ENCODE measurements around the gene SLC7A8. TPM values are rescaled to one million over a fixed set of nuclear protein-coding genes. Genes with fewer than 3 reads are reported as not detected.

Gene SLC7A8
- total and polyA plus RNA-seq, 2 donors (not counting 1 experiment from before 2014, with no cell fraction given), result 0.25 to 1.1 TPM

GRCh38 chr14:23095196-23096108 is 88.0 kb downstream of the SLC7A8 start, which contains the start of gene C14orf119:
Gene C14orf119, plus strand, starts transcription at chr14:23095505. Its CDS starts 2,154 bp downstream, at chr14:23097659.
- intact Hi-C loops (cut with micrococcal nuclease), result loop anchor here (1.0 to 10.0 kb wide), 12 partner anchors 19 to 1831 kb away; partner anchors contain the start of genes EMC9, HNRNPC, HOMEZ and PABPN1
- Mint-ChIP-seq H3K4me1 (peaks cover 34% of the 10 kb centered on the region), H3K27me3 (no peaks in the 10 kb centered on the region), H3K9me3 (ENCODE audit: insufficient read depth) (no peaks in the 10 kb centered on the region), H3K4me3 (no peak within 1 kb of the TSS), H3K27ac (no peak within 1 kb of the TSS)
- H3K27ac ChIP-seq (ENCODE audit: low read length in 2 of 2), result peak within 1 kb of the TSS; percentile 92 to 97
- DNase-seq (peak; percentile 100), ATAC-seq (ENCODE audit: low read depth) (peak; percentile 86)
- H3K9ac ChIP-seq (ENCODE audit: low read length), result peak within 1 kb of the TSS; percentile 99
- under 1% methylated on average over 41 of the region's 46 CpGs for WGBS (ENCODE audit: insufficient coverage)
- peaks cover 7 to 51% of the 10 kb centered on the region in 2 experiments for H3K36me3 ChIP-seq (replicated peaks in 1 of 2; ENCODE audit: control extremely low read depth in 1 of 2, control insufficient read depth in 1 of 2, extremely low read depth in 1 of 2, insufficient read depth in 2 of 2, low read length in 1 of 2)
- peaks cover 20 to 24% of the 10 kb centered on the region in 2 donors for H3K4me1 ChIP-seq (ENCODE audit: control insufficient read depth in 2 of 2, insufficient read depth in 2 of 2, low read length in 2 of 2)
- no peak for TF ChIP-seq EZH2 (IDR thresholded peaks at IDR 0.05; ENCODE audit: borderline replicate concordance, insufficient read depth, low read depth, low read length, poor library complexity, severe bottlenecking)
- TF ChIP-seq, protein P1, sequence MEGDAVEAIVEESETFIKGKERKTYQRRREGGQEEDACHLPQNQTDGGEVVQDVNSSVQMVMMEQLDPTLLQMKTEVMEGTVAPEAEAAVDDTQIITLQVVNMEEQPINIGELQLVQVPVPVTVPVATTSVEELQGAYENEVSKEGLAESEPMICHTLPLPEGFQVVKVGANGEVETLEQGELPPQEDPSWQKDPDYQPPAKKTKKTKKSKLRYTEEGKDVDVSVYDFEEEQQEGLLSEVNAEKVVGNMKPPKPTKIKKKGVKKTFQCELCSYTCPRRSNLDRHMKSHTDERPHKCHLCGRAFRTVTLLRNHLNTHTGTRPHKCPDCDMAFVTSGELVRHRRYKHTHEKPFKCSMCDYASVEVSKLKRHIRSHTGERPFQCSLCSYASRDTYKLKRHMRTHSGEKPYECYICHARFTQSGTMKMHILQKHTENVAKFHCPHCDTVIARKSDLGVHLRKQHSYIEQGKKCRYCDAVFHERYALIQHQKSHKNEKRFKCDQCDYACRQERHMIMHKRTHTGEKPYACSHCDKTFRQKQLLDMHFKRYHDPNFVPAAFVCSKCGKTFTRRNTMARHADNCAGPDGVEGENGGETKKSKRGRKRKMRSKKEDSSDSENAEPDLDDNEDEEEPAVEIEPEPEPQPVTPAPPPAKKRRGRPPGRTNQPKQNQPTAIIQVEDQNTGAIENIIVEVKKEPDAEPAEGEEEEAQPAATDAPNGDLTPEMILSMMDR (IDR thresholded peaks at IDR 0.05), result no peak
- peaks cover 89% of the 10 kb centered on the region for H3K79me2 ChIP-seq (ENCODE audit: control insufficient read depth, insufficient read depth, low read length)
- ChIA-PET CTCF (interaction anchor here (0.8 to 2.9 kb wide), 21 partner anchors 9 to 525 kb away, joined by 3 to 30 read pairs (median 5); partner anchors contain the start of genes PABPN1 and PPP1R3E), POLR2A (interaction anchor here (0.5 to 2.0 kb wide), 17 partner anchors 11 to 1019 kb away, joined by 3 to 20 read pairs (median 4); partner anchors contain the start of genes ABHD4, CDH24, DCAF11 and PABPN1)
- no peaks in the 10 kb centered on the region for H3K9me3 ChIP-seq (ENCODE audit: control extremely low read depth in 1 of 3, control insufficient read depth in 2 of 3, insufficient read depth in 1 of 3, low read length in 2 of 3)
- no peaks in the 10 kb centered on the region for H3K27me3 ChIP-seq (replicated peaks in 1 of 4; ENCODE audit: control extremely low read depth in 1 of 4, control insufficient read depth in 3 of 4, insufficient read depth in 4 of 4, low read length in 3 of 4)
- peak within 1 kb of the TSS; percentile 76 to 99 (median 94) for H3K4me3 ChIP-seq (ENCODE audit: control extremely low read depth in 1 of 5, extremely low read depth in 1 of 5, insufficient read depth in 1 of 5, low read depth in 2 of 5, low read length in 4 of 5)
- peaks cover 40% of the 10 kb centered on the region for H4K20me1 ChIP-seq (ENCODE audit: control insufficient read depth, insufficient read depth, low read length, poor library complexity, severe bottlenecking)
- H2AFZ ChIP-seq (ENCODE audit: insufficient read depth, low read depth, low read length, poor library complexity, severe bottlenecking), result peak within 1 kb of the TSS; percentile 88
- H3K4me2 ChIP-seq (replicated peaks; ENCODE audit: low read depth, low read length, poor library complexity, severe bottlenecking), result peak within 1 kb of the TSS; percentile 89

Data from B cell (primary cell).